ENCODE measurements around the gene TBC1D2B.
"Not testable (repeated sequence)": the region's sequence is repeated elsewhere in the genome, so short reads cannot be mapped to it uniquely, and the experiment has no call there.

Gene TBC1D2B

GRCh38 chr15:77999486-77999885 lies 78.0 kb downstream of the TBC1D2B start:
- H3K4me3 ChIP-seq (ENCODE audit: low read depth, low read length): no peak overlapping the region
- TF ChIP-seq CTCF (IDR thresholded peaks at IDR 0.05; ENCODE audit: low read depth, low read length): no peak

- TF ChIP-seq CTCF (IDR thresholded peaks at IDR 0.05; ENCODE audit: low read depth, low read length): no peak
- H3K4me3 ChIP-seq (ENCODE audit: low read depth, low read length): no peak overlapping the region
These were observed 78.9 kb downstream of the TBC1D2B start for GRCh38 chr15:77998592-77998991.

- H3K4me3 ChIP-seq (ENCODE audit: low read depth, low read length): not testable (repeated sequence)
These were observed 79.6 kb downstream of the TBC1D2B start for GRCh38 chr15:77997761-77998554.

- H3K4me3 ChIP-seq (ENCODE audit: low read depth, low read length): not testable (repeated sequence)
These were observed 80.3 kb downstream of the TBC1D2B start for GRCh38 chr15:77997221-77997620.

- H3K4me3 ChIP-seq (ENCODE audit: low read depth, low read length): not testable (repeated sequence)
These were observed 80.8 kb downstream of the TBC1D2B start for GRCh38 chr15:77996713-77997171.

GRCh38 chr15:77996226-77996625 lies 81.3 kb downstream of the TBC1D2B start:
- not testable (repeated sequence) for H3K4me3 ChIP-seq (ENCODE audit: low read depth, low read length)

GRCh38 chr15:77995537-77995918 lies 82.0 kb downstream of the TBC1D2B start:
- H3K4me3 ChIP-seq (ENCODE audit: low read depth, low read length): not testable (repeated sequence)

- H3K4me3 ChIP-seq (ENCODE audit: low read depth, low read length): not testable (repeated sequence)
These were observed 82.5 kb downstream of the TBC1D2B start for GRCh38 chr15:77994893-77995536.

GRCh38 chr15:77993970-77994693 lies 83.4 kb downstream of the TBC1D2B start:
- not testable (repeated sequence) for H3K4me3 ChIP-seq (ENCODE audit: low read depth, low read length)

GRCh38 chr15:77993374-77993911 lies 84.1 kb downstream of the TBC1D2B start:
- TF ChIP-seq CTCF (IDR thresholded peaks at IDR 0.05; ENCODE audit: low read depth, low read length): no peak
- H3K4me3 ChIP-seq (ENCODE audit: low read depth, low read length): no peak overlapping the region
